Naive B cell (primary cell): Measurements from ENCODE around the gene FAM43A. TPM values are rescaled to one million over a fixed set of nuclear protein-coding genes. Genes with fewer than 3 reads are reported as not detected.

Experiments
- ATAC-seq, 2 donors: fragments of 150-1000 bp; cut with Tn5 transposase; 2 replicates each; pipeline ENCODE4 v1.10.0; 2021; ENCODE audit warnings: low read depth in 2 of 2, mild to moderate bottlenecking in 2 of 2, moderate library complexity in 2 of 2
- DNase-seq: peaks from one replicate; pipeline ENCODE4 v3.0.0; 2022
- H3K27ac Mint-ChIP-seq, 6 donors: one replicate each; pipeline ENCODE4 v1.8.0; 2020 to 2022; ENCODE audit warnings: mild to moderate bottlenecking in 6 of 6, mixed read lengths in 6 of 6, moderate library complexity in 5 of 6, inconsistent platforms in 2 of 6
- H3K27me3 Mint-ChIP-seq, 3 donors: one replicate each; pipeline ENCODE4 v1.8.0; 2021 to 2022; ENCODE audit warnings: mixed read lengths in 3 of 3, mild to moderate bottlenecking in 1 of 3
- H3K36me3 Mint-ChIP-seq, 2 donors: one replicate each; pipeline ENCODE4 v1.8.0; 2020 to 2022; ENCODE audit warnings: mixed read lengths in 2 of 2, inconsistent platforms in 1 of 2, mild to moderate bottlenecking in 1 of 2
- H3K4me1 Mint-ChIP-seq, 3 donors: one replicate each; pipeline ENCODE4 v1.8.0; 2020 to 2022; ENCODE audit warnings: mixed read lengths in 3 of 3, inconsistent platforms in 1 of 3, mild to moderate bottlenecking in 1 of 3, moderate library complexity in 1 of 3
- H3K4me3 Mint-ChIP-seq, 8 donors: one replicate each; pipeline ENCODE4 v1.8.0; 2020 to 2022; ENCODE audit warnings: mild to moderate bottlenecking in 8 of 8, mixed read lengths in 8 of 8, moderate library complexity in 8 of 8, inconsistent platforms in 2 of 8
- H3K9me3 Mint-ChIP-seq, 7 donors: one replicate each; pipeline ENCODE4 v1.8.0; 2020 to 2022; ENCODE audit warnings: mixed read lengths in 7 of 7, mild to moderate bottlenecking in 5 of 7, inconsistent platforms in 2 of 7, moderate library complexity in 1 of 7
- polyA plus RNA-seq, 6 donors: library from polyadenylated mRNA; unstranded; fragments of 300-500 nt; fragmentation: Illumina TruSeq; gene quantifications; one replicate each; pipeline ENCODE4 v1.2.3, GENCODE V29; 2021; ENCODE audit warnings: low read depth in 6 of 6

The FAM43A gene
- polyA plus RNA-seq, 6 donors from 2014 or later = 15.4 to 69.3 (median 35.4) TPM

DNA sequence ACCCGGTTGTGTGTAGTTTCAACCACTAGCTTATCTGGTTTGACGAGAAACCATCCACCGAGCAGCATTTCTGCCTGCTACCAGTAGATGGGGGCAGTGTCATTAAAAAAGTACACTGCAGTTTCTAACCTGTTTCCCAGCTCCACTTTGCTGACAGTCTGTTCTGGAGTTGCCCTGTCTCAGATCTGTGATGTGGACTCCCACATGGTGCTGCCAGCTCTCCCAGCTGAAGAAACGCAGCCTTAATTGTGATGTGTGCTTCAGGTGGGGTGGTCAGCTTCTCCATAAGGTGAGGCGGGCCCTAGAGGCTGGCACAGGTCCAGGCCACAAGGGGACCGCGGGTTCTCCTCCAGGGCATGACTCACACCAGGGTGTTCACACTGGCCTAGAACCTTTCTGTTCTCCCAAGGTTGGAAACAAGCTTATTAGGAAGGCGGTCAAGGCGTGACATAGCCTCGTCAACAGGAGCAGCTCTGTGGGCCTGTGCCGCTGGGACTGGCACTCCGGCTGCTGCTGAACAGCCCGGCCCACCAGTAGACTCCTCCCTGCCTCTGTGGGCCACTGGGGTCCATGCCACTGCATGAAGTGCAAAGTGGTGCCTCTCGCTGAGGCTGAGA lies 2.9 kb upstream of the FAM43A start:
- Mint-ChIP-seq H3K9me3 (no peaks in the 10 kb centered on the region), H3K4me3 (peak overlapping the region in 4 of 8 donors; percentile 22 to 100 (median 68)), H3K36me3 (no peaks in the 10 kb centered on the region), H3K4me1 (peaks cover 30 to 37% (median 31%) of the 10 kb centered on the region in 3 donors), H3K27me3 (peaks cover 0 to 5% (median 0%) of the 10 kb centered on the region in 3 donors), H3K27ac (peak overlapping the region in 2 of 6 donors; percentile 15 to 42)
- DNase-seq (peak; percentile 71), ATAC-seq (peak; percentile 62 to 68)

DNA sequence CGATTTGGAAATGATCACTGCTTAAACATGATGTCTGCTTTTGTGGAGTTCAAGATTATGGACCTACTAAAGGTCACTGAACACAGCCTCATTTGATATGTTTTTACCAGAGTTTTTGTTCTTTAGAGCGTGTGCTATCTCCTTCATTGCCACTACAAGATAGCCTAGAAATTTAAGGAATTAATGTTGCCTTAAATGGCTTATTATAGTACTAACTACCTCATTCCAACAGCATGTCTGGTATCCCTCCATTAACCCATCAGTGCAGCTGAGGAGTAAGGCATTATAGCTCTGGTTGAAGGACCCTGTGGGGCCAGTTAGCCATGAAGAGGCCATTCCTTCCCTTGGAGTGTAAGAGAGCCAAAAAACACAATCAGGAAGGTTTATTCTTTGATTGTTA lies 2.3 kb upstream of the FAM43A start:
- ATAC-seq = no peak
- H3K27me3 Mint-ChIP-seq = peaks cover 0 to 5% (median 0%) of the 10 kb centered on the region in 3 donors
- no peaks in the 10 kb centered on the region for H3K9me3 Mint-ChIP-seq
- H3K4me1 Mint-ChIP-seq = peaks cover 34 to 41% (median 36%) of the 10 kb centered on the region in 3 donors
- H3K27ac Mint-ChIP-seq = peak overlapping the region in 1 of 6 donors; percentile 15
- peak overlapping the region in 1 of 8 donors; percentile 100 for H3K4me3 Mint-ChIP-seq
- DNase-seq = no peak
- H3K36me3 Mint-ChIP-seq = no peaks in the 10 kb centered on the region

- Mint-ChIP-seq H3K36me3 (peaks cover 0 to 7% of the 10 kb centered on the region in 2 donors), H3K27ac (peak overlapping the region; percentile 91 to 99 (median 96)), H3K4me3 (peak overlapping the region; percentile 93 to 100 (median 98)), H3K9me3 (no peaks in the 10 kb centered on the region), H3K27me3 (peaks cover 0 to 5% (median 0%) of the 10 kb centered on the region in 3 donors), H3K4me1 (peaks cover 51 to 59% (median 53%) of the 10 kb centered on the region in 3 donors)
- ATAC-seq (peak in 1 of 2 donors; percentile 14), DNase-seq (no peak)
Observed at GRCh38 chr3:194685065-194685717, 492 bp upstream of the FAM43A start.

DNA sequence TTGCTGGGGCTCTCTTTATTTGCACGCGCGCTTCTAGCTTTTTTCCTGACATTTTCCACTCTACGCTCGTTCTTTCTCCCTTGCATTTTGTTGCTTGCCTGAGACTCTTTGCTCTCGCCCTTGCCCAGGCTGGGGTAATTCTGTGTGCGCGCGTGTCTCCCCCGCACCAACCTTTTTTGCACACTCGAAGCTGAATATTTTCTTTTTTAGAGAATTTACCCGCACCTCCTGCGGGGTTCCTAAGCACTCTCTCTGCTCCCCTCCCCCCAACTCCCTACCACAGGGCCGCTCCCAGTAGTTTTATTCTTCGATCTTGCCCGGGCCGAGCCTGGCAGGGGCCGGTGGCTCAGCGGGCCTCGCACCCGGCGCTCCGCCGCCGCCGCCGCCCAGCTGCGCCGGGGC lies 732 bp downstream of the FAM43A start:
- H3K36me3 Mint-ChIP-seq = peaks cover 0 to 7% of the 10 kb centered on the region in 2 donors
- DNase-seq = peak; percentile 35

DNA sequence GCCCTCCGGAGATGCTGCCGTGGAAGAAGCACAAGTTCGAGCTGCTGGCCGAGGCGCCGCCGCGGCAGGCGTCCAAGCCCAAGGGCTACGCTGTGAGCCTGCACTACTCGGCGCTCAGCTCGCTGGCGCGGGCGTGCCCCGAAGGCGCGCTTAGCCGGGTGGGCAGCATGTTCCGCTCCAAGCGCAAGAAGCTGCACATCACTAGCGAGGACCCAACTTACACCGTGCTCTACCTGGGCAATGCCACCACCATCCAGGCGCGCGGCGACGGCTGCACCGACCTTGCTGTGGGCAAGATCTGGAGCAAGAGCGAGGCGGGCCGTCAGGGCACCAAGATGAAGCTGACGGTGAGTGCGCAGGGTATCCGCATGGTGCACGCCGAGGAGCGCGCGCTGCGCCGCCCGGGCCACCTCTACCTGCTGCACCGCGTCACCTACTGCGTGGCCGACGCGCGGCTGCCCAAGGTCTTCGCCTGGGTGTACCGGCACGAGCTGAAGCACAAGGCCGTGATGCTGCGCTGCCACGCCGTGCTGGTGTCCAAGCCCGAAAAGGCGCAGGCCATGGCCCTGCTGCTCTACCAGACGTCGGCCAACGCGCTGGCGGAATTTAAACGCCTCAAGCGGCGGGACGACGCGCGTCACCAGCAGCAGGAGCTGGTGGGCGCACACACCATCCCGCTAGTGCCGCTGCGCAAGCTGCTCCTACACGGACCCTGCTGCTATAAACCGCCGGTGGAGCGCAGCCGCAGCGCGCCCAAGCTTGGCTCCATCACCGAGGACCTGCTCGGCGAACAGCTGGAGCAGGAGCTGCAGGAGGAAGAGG lies 1.3 kb downstream of the FAM43A start:
- H3K27me3 Mint-ChIP-seq = no peaks in the 10 kb centered on the region
- peak; percentile 53 for DNase-seq
- H3K4me3 Mint-ChIP-seq = peak overlapping the region; percentile 93 to 100 (median 98)
- no peaks in the 10 kb centered on the region for H3K9me3 Mint-ChIP-seq
- H3K36me3 Mint-ChIP-seq = peaks cover 0 to 7% of the 10 kb centered on the region in 2 donors
- H3K27ac Mint-ChIP-seq = peak overlapping the region; percentile 84 to 98 (median 92)
- H3K4me1 Mint-ChIP-seq = peaks cover 67 to 76% (median 70%) of the 10 kb centered on the region in 3 donors
- ATAC-seq = no peak

More for the DNA sequence above, 732 bp downstream of the FAM43A start:
- Mint-ChIP-seq H3K27ac (peak overlapping the region in 5 of 6 donors; percentile 91 to 100 (median 95)), H3K9me3 (no peaks in the 10 kb centered on the region), H3K4me3 (peak overlapping the region; percentile 93 to 100 (median 98)), H3K4me1 (peaks cover 61 to 70% (median 65%) of the 10 kb centered on the region in 3 donors), H3K27me3 (peaks cover 0 to under 1% (median 0%) of the 10 kb centered on the region in 3 donors)
- ATAC-seq = no peak

DNA sequence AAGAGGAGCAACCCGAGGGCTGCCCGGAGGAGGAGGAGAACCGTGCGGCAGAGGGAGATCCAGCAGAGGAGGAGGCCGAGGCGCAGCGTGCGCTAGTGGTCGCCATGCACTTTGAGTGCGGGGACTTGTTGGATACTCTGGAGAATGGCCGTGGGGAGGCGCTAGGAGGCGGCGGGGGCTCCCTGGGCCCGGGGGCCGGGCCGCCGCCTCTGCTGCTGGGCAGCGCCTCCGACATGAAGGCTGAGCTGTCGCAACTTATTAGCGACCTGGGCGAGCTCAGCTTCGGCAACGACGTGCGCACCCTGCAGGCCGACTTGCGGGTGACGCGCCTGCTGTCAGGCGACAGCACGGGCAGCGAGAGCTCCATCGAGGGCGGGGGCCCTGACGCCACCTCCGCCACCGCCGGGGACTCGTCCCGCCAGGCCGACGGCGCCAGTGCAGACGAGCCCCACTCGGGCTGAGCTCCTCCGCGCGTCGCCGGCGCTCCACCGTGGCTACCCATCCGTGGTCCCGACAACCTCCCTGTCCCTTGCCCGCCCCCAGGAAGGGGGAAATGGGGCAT lies 2.0 kb downstream of the FAM43A start:
- H3K9me3 Mint-ChIP-seq = no peaks in the 10 kb centered on the region
- H3K4me3 Mint-ChIP-seq = peak overlapping the region; percentile 93 to 100 (median 98)
- H3K27ac Mint-ChIP-seq = peak overlapping the region; percentile 91 to 98 (median 97)
- peaks cover 0 to 7% of the 10 kb centered on the region in 2 donors for H3K36me3 Mint-ChIP-seq
- H3K4me1 Mint-ChIP-seq = peaks cover 68 to 76% (median 70%) of the 10 kb centered on the region in 3 donors
- H3K27me3 Mint-ChIP-seq = no peaks in the 10 kb centered on the region
- ATAC-seq (peak; percentile 41 to 43), DNase-seq (peak; percentile 81)

- Mint-ChIP-seq H3K4me3 (peak overlapping the region; percentile 93 to 100 (median 98)), H3K4me1 (peaks cover 70 to 77% (median 72%) of the 10 kb centered on the region in 3 donors), H3K27ac (peak overlapping the region; percentile 89 to 98 (median 94)), H3K36me3 (peaks cover 0 to 7% of the 10 kb centered on the region in 2 donors), H3K27me3 (no peaks in the 10 kb centered on the region), H3K9me3 (peaks cover 0 to 4% (median 0%) of the 10 kb centered on the region in 7 donors)
- DNase-seq (peak; percentile 77), ATAC-seq (peak; percentile 38 to 41)
Observed at GRCh38 chr3:194688200-194688740, 2.6 kb downstream of the FAM43A start.

DNA sequence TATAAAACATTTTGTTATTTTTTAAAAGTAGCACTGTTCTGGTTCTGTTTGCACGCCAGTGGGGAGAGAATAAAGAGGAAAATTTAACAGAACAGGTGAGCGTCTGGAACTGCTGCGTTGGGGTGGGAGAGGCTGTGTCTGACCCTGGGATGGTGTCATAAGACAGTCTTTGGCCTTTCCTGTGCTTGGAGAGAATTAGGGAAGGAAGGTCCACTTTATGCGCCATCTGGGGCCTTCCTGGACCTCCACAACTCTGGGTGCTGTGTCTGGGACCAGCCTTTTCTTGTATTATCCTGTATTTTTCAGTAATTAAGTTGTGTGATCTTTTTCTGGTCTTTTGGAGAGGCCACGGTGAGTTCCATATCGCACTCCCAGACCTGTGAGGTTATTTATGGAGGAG lies 3.3 kb downstream of the FAM43A start:
- Mint-ChIP-seq H3K36me3 (peaks cover 0 to 7% of the 10 kb centered on the region in 2 donors), H3K4me3 (peak overlapping the region; percentile 93 to 100 (median 98)), H3K27ac (peak overlapping the region; percentile 49 to 97 (median 91)), H3K4me1 (peaks cover 69 to 77% (median 74%) of the 10 kb centered on the region in 3 donors), H3K9me3 (peaks cover 0 to 5% (median 0%) of the 10 kb centered on the region in 7 donors), H3K27me3 (no peaks in the 10 kb centered on the region)
- DNase-seq (no peak), ATAC-seq (no peak)

GRCh38 chr3:194689493-194689944 lies 3.8 kb downstream of the FAM43A start:
- Mint-ChIP-seq H3K36me3 (peaks cover 0 to 7% of the 10 kb centered on the region in 2 donors), H3K4me3 (peak overlapping the region; percentile 93 to 100 (median 98)), H3K4me1 (peaks cover 69 to 79% (median 76%) of the 10 kb centered on the region in 3 donors), H3K27ac (peak overlapping the region; percentile 89 to 97 (median 90)), H3K9me3 (peaks cover 0 to 5% (median 0%) of the 10 kb centered on the region in 7 donors), H3K27me3 (no peaks in the 10 kb centered on the region)
- ATAC-seq = no peak
- peak; percentile 32 for DNase-seq

DNA sequence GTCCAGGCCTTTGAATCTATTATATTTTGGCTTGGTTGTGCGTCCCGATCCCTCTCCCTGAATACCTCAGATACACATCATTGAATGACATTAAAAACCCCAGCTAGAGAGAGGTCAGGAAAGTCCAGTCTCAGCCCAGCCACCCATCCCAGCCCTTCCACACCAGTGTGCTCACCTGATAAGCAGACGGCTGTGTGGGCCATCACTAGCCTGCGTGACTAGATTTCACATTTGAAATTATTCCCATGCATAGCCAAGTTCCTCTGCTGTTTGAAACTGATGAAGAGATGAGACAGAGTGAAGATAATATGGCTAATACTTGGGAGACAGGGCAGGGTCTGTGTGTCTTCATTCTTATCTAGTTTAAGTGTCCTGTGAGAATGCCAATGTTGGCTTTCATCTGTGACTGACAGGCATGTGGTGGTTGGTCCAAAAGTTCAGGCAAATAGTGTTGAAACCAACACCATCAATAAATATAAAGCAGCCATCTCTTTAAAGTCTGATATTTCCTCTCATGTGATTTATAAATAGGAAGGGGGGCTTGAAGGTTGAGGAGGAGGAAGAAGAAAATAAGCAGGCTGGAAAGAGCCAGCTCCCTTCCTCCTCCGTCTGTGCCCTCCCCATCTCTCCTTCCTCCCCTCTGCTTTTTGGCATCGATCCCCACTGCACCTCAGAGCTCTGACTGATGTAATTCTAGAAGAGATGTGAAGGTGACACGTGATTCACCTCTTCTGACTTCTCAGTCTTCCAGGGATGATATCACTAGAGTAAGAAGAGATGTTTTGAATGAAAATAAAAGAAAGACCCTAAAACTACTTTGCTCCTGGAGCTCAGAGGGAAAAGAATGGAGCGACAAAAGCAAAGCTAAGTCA lies 5.1 kb downstream of the FAM43A start:
- Mint-ChIP-seq H3K4me3 (peak overlapping the region; percentile 59 to 88 (median 77)), H3K4me1 (peaks cover 64 to 78% (median 73%) of the 10 kb centered on the region in 3 donors), H3K36me3 (peaks cover 0 to 7% of the 10 kb centered on the region in 2 donors), H3K9me3 (peaks cover 0 to 5% (median 0%) of the 10 kb centered on the region in 7 donors), H3K27ac (peak overlapping the region; percentile 91 to 97 (median 96)), H3K27me3 (no peaks in the 10 kb centered on the region)
- no peak for ATAC-seq
- DNase-seq = no peak

- peak overlapping the region; percentile 91 to 97 (median 96) for H3K27ac Mint-ChIP-seq
Observed at GRCh38 chr3:194691481-194692283, 6.0 kb downstream of the FAM43A start.

More at GRCh38 chr3:194691481-194692283, 6.0 kb downstream of the FAM43A start:
- no peaks in the 10 kb centered on the region for H3K27me3 Mint-ChIP-seq
- peak; percentile 75 to 77 for ATAC-seq
- peak overlapping the region; percentile 59 to 88 (median 79) for H3K4me3 Mint-ChIP-seq
- H3K9me3 Mint-ChIP-seq = peaks cover 0 to 5% (median 0%) of the 10 kb centered on the region in 7 donors
- peaks cover 69 to 82% (median 81%) of the 10 kb centered on the region in 3 donors for H3K4me1 Mint-ChIP-seq
- H3K36me3 Mint-ChIP-seq = peaks cover 0 to 7% of the 10 kb centered on the region in 2 donors
- peak; percentile 77 for DNase-seq
